Left lung (tissue), 10 donors: ENCODE data around the gene GINM1. TPM values are rescaled to one million over a fixed set of nuclear protein-coding genes. Genes with fewer than 3 reads are reported as not detected.

Experiments used
- ATAC-seq: fragments of 200-7000 bp; cut with Tn5 transposase; one replicate; pipeline ENCODE4 v1.9.1; 2020; ENCODE audit warnings: moderate library complexity
- DNase-seq, 4 donors: peaks; one replicate each; pipeline ENCODE4 v3.0.0-alpha.2; 2013 to 2020
- H3K27ac ChIP-seq, 2 donors: fragments of 200-600 bp; sonication (generic) in 1 of 2; one replicate each; pipeline versions ENCODE4 v1.5.0 to v1.8.0; 2020 to 2021
- H3K27me3 ChIP-seq, 2 donors: fragments of 200-600 bp; sonication (generic) in 1 of 2; one replicate each; pipeline versions ENCODE4 v1.5.0 to v1.8.0; 2020 to 2021
- H3K36me3 ChIP-seq, 2 donors: fragments of 200-600 bp; sonication (generic) in 1 of 2; one replicate each; pipeline versions ENCODE4 v1.5.0 to v1.8.0; 2020 to 2021
- H3K4me1 ChIP-seq, 2 donors: fragments of 200-600 bp; one replicate each; pipeline ENCODE4 v1.8.0; 2021
- H3K4me3 ChIP-seq, 2 donors: fragments of 200-600 bp; sonication (generic) in 1 of 2; one replicate each; pipeline versions ENCODE4 v1.5.0 to v1.8.0; 2020 to 2021; ENCODE audit warnings: mild to moderate bottlenecking in 1 of 2
- H3K9me3 ChIP-seq, 2 donors: fragments of 200-600 bp; sonication (generic) in 1 of 2; one replicate each; pipeline versions ENCODE4 v1.5.0 to v1.8.0; 2020 to 2021
- CTCF ChIP-seq, 2 donors: fragments of 200-600 bp; sonication (generic) in 1 of 2; IDR thresholded peaks; one replicate each; pipeline versions ENCODE4 v1.5.0 to v1.8.0; 2021; ENCODE audit warnings: antibody characterized with exemption in 2 of 2
- intact Hi-C, 2 donors: fragments of 100-400 bp; cut with DNase I; formaldehyde crosslinking; loops; one replicate each; pipeline versions ENCODE4 v1.11.2 to v1.14.2; 2022
- polyA plus RNA-seq, 6 donors: library from polyadenylated mRNA; unstranded; fragments of 120-200 nt; gene quantifications; one replicate each; pipeline ENCODE4 v1.2.1, GENCODE V29; 2013; ENCODE audit not compliant: insufficient read length in 6 of 6
- total RNA-seq, 2 donors: library from RNA; stranded (reverse); fragmentation: NEBNext Ultra II Directional; extraction: Animal tissue kit (Norgen Biotek cat#: 25700); gene quantifications; one replicate each; pipeline ENCODE4 v1.2.1, GENCODE V29; 2021
- donor health status: DM: no; HTN: yes; CAD: no.
- donor health status: DM: no; HTN: no; CAD: no.

Gene GINM1
- total and polyA plus RNA-seq, 8 donors: 43.6 to 59.3 (median 53.4) TPM

- DNase-seq: no peak
- intact Hi-C loops: no loop called here
- Histone ChIP-seq H3K9me3 (no peaks in the 10 kb centered on the region), H3K27me3 (no peaks in the 10 kb centered on the region), H3K4me1 (no peaks in the 10 kb centered on the region), H3K27ac (no peak overlapping the region), H3K4me3 (no peak overlapping the region), H3K36me3 (peaks cover 0 to 91% of the 10 kb centered on the region in 2 donors)
- ATAC-seq: no peak
- no peak for TF ChIP-seq CTCF (IDR thresholded peaks at IDR 0.05)
Measured at GRCh38 chr6:149592983-149593382, 26.8 kb downstream of the GINM1 start.

- no peaks in the 10 kb centered on the region for H3K4me1 ChIP-seq
- ATAC-seq: no peak
Measured at GRCh38 chr6:149593408-149593807, 27.2 kb downstream of the GINM1 start.

GRCh38 chr6:149600508-149600907 lies 34.3 kb downstream of the GINM1 start:
- Histone ChIP-seq H3K4me1 (no peaks in the 10 kb centered on the region), H3K9me3 (no peaks in the 10 kb centered on the region), H3K4me3 (no peak overlapping the region), H3K36me3 (peaks cover 0 to 70% of the 10 kb centered on the region in 2 donors), H3K27me3 (no peaks in the 10 kb centered on the region), H3K27ac (no peak overlapping the region)
- DNase-seq (no peak), ATAC-seq (no peak)
- intact Hi-C loops: no loop called here
- TF ChIP-seq CTCF (IDR thresholded peaks at IDR 0.05): no peak

More at GRCh38 chr6:149593408-149593807, 27.2 kb downstream of the GINM1 start:
- intact Hi-C loops: no loop called here
- no peak for TF ChIP-seq CTCF (IDR thresholded peaks at IDR 0.05)
- Histone ChIP-seq H3K4me3 (no peak overlapping the region), H3K27me3 (no peaks in the 10 kb centered on the region), H3K9me3 (no peaks in the 10 kb centered on the region), H3K27ac (no peak overlapping the region), H3K36me3 (peaks cover 0 to 91% of the 10 kb centered on the region in 2 donors)
- no peak for DNase-seq

- no peak for ATAC-seq
- intact Hi-C loops: no loop called here
- Histone ChIP-seq H3K4me3 (no peak overlapping the region), H3K9me3 (peaks cover 0 to 4% of the 10 kb centered on the region in 2 donors), H3K36me3 (peaks cover 0 to under 1% of the 10 kb centered on the region in 2 donors), H3K27me3 (no peaks in the 10 kb centered on the region), H3K4me1 (no peaks in the 10 kb centered on the region), H3K27ac (no peak overlapping the region)
- no peak for DNase-seq
- TF ChIP-seq CTCF (IDR thresholded peaks at IDR 0.05): no peak
Measured at GRCh38 chr6:149608381-149608982, 42.3 kb downstream of the GINM1 start.

GRCh38 chr6:149614337-149614736 lies 48.2 kb downstream of the GINM1 start:
- Histone ChIP-seq H3K9me3 (peaks cover 0 to 8% of the 10 kb centered on the region in 2 donors), H3K4me1 (no peaks in the 10 kb centered on the region), H3K27ac (no peak overlapping the region), H3K36me3 (peaks cover 0 to 30% of the 10 kb centered on the region in 2 donors), H3K27me3 (no peaks in the 10 kb centered on the region), H3K4me3 (no peak overlapping the region)
- DNase-seq (no peak), ATAC-seq (no peak)
- no peak for TF ChIP-seq CTCF (IDR thresholded peaks at IDR 0.05)
- intact Hi-C loops: no loop called here
